Measurements from ENCODE around the gene FAM171A2.

DNA sequence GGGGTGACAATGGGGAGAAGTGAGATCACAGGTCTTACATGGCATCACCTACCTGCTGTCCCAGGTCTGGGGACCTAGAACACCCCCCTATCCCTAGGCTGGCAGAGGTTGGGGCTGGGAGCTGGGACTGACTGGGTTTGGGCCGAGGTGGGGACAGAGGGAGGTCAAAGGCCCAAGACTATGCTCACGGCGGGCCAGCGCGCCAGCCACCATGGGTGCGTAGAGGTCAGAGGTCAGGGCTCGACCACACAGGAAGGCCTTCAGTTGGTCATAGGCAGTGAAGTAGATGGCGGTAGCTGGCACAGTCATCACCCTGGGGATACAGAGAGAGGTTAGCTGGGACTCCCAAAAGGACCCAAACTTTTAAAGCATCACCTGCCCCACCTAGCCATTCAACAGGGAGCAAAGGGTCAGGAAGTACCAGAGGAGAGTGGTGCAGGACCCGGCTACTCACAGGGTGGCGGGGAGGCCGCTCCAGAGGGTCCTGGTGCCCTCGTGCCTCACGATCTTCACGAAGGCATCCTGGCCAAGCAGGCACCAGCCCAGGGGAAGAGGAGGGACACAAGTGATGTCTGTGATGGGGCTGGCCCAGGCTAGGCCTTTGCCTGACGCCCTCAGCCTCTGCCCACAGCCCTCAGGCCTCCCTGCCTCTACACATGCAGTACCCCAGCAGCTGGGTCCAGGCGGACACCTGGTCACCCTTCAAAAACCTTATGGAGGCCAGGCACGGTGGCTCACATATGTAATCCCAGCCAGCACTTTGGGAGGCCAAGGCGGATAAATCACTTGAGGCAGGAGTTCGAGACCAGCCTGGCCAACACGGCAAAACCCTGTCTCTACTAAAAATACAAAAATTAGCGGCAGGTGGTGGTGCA, 42.2 kb downstream of the FAM171A2 start:
- TF ChIP-seq, protein P1, sequence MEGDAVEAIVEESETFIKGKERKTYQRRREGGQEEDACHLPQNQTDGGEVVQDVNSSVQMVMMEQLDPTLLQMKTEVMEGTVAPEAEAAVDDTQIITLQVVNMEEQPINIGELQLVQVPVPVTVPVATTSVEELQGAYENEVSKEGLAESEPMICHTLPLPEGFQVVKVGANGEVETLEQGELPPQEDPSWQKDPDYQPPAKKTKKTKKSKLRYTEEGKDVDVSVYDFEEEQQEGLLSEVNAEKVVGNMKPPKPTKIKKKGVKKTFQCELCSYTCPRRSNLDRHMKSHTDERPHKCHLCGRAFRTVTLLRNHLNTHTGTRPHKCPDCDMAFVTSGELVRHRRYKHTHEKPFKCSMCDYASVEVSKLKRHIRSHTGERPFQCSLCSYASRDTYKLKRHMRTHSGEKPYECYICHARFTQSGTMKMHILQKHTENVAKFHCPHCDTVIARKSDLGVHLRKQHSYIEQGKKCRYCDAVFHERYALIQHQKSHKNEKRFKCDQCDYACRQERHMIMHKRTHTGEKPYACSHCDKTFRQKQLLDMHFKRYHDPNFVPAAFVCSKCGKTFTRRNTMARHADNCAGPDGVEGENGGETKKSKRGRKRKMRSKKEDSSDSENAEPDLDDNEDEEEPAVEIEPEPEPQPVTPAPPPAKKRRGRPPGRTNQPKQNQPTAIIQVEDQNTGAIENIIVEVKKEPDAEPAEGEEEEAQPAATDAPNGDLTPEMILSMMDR (IDR thresholded peaks at IDR 0.05 in 4 of 5, conservative IDR thresholded peaks at IDR 0.05 in 1 of 5): no peak
- TF ChIP-seq POLR2A (IDR thresholded peaks at IDR 0.05): no peak

Data from gastrocnemius medialis (tissue), 4 donors.